Measurements from ENCODE around the gene CDH13.

The CDH13 gene

DNA sequence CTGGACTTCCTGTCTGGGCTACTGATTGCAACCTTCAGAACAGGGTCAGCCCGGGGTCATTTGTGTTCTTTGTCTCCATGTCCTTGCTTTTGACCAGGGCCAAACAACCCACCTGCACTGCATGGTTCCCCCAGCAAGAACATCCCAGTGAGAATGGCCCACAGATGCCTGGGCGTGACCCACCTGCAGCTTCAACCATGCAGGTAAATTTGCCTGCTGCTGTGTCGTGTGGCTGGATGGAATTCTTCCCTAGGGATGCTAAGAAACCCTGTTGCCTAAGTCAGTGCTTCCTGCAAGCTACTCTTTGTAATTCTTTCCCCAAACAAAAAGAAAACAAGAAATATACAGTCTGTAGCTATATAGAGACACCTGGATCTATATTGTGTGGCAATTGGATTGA lies 12.5 kb downstream of the CDH13 start:
- no peak for DNase-seq
- H3K4ac ChIP-seq (ENCODE audit: low read depth in 1 of 2, low read length in 2 of 2) = peak overlapping the region; percentile 3 to 55
- H3K14ac ChIP-seq (ENCODE audit: low read length in 2 of 2) = no peak overlapping the region
- H4K91ac ChIP-seq (ENCODE audit: low read length) = peak overlapping the region; percentile 87
- H4K8ac ChIP-seq (ENCODE audit: low read length) = peak overlapping the region; percentile 2
- no peak overlapping the region for H3K23ac ChIP-seq (ENCODE audit: low read length in 2 of 2)
- peak overlapping the region in 1 of 2 experiments; percentile 3 for H2BK12ac ChIP-seq (ENCODE audit: low read length in 2 of 2)
- no peaks in the 10 kb centered on the region for H3K27me3 ChIP-seq (ENCODE audit: control insufficient read depth in 1 of 2, insufficient read depth in 1 of 2, low read length in 2 of 2)
- no peak overlapping the region for H2BK5ac ChIP-seq (ENCODE audit: low read depth, low read length, poor library complexity, severe bottlenecking)
- peaks cover 21% of the 10 kb centered on the region for H3K79me1 ChIP-seq (replicated peaks; ENCODE audit: low read length, poor library complexity, severe bottlenecking)
- H2AK5ac ChIP-seq (ENCODE audit: low read length, severe bottlenecking) = peak overlapping the region; percentile 0
- H3K27ac ChIP-seq (ENCODE audit: low read length, poor library complexity, severe bottlenecking) = peak overlapping the region; percentile 78
- H3K9ac ChIP-seq (ENCODE audit: low read length) = no peak overlapping the region
- no peak overlapping the region for H3K4me2 ChIP-seq (ENCODE audit: low read length, poor library complexity, severe bottlenecking)
- H2BK120ac ChIP-seq (ENCODE audit: low read depth, low read length) = no peak overlapping the region
- H3K18ac ChIP-seq (ENCODE audit: low read depth in 1 of 2, low read length in 2 of 2) = peak overlapping the region; percentile 14 to 30
- H3K36me3 ChIP-seq (ENCODE audit: control insufficient read depth in 1 of 2, insufficient read depth in 2 of 2, low read depth in 1 of 2, low read length in 2 of 2) = no peaks in the 10 kb centered on the region
- peaks cover 22% of the 10 kb centered on the region for H3K4me1 ChIP-seq (ENCODE audit: control insufficient read depth, insufficient read depth, low read depth, low read length)
- WGBS = 77% methylated on average over 3 of the region's 3 CpGs
- H3K9me3 ChIP-seq (ENCODE audit: control insufficient read depth, low read length) = no peaks in the 10 kb centered on the region
- no peak overlapping the region for H2BK15ac ChIP-seq (ENCODE audit: low read depth, poor library complexity, severe bottlenecking)
- no peak overlapping the region for H3K4me3 ChIP-seq (ENCODE audit: insufficient read depth in 1 of 2, low read depth in 1 of 2, low read length in 2 of 2)
- no peak overlapping the region for H2AFZ ChIP-seq (ENCODE audit: low read depth, low read length)

GRCh38 chr16:82639666-82640336 lies 13.0 kb downstream of the CDH13 start:
- Histone ChIP-seq H3K27me3 (ENCODE audit: control insufficient read depth in 1 of 2, insufficient read depth in 1 of 2, low read length in 2 of 2) (no peaks in the 10 kb centered on the region), H3K27ac (ENCODE audit: low read length, poor library complexity, severe bottlenecking) (no peak overlapping the region), H3K14ac (ENCODE audit: low read length in 2 of 2) (no peak overlapping the region), H4K8ac (ENCODE audit: low read length) (no peak overlapping the region), H2AFZ (ENCODE audit: low read depth, low read length) (no peak overlapping the region), H2BK12ac (ENCODE audit: low read length in 2 of 2) (peak overlapping the region in 1 of 2 experiments; percentile 28), H2BK5ac (ENCODE audit: low read depth, low read length, poor library complexity, severe bottlenecking) (no peak overlapping the region), H4K91ac (ENCODE audit: low read length) (no peak overlapping the region), H3K4ac (ENCODE audit: low read depth in 1 of 2, low read length in 2 of 2) (no peak overlapping the region), H3K9me3 (ENCODE audit: control insufficient read depth, low read length) (no peaks in the 10 kb centered on the region), H2BK15ac (ENCODE audit: low read depth, poor library complexity, severe bottlenecking) (no peak overlapping the region), H3K9ac (ENCODE audit: low read length) (no peak overlapping the region), H3K36me3 (ENCODE audit: control insufficient read depth in 1 of 2, insufficient read depth in 2 of 2, low read depth in 1 of 2, low read length in 2 of 2) (no peaks in the 10 kb centered on the region), H3K4me2 (ENCODE audit: low read length, poor library complexity, severe bottlenecking) (no peak overlapping the region), H3K18ac (ENCODE audit: low read depth in 1 of 2, low read length in 2 of 2) (no peak overlapping the region), H3K4me3 (ENCODE audit: insufficient read depth in 1 of 2, low read depth in 1 of 2, low read length in 2 of 2) (no peak overlapping the region), H2AK5ac (ENCODE audit: low read length, severe bottlenecking) (no peak overlapping the region), H2BK120ac (ENCODE audit: low read depth, low read length) (peak overlapping the region; percentile 1), H3K23ac (ENCODE audit: low read length in 2 of 2) (no peak overlapping the region), H3K79me1 (replicated peaks; ENCODE audit: low read length, poor library complexity, severe bottlenecking) (peaks cover 24% of the 10 kb centered on the region), H3K4me1 (ENCODE audit: control insufficient read depth, insufficient read depth, low read depth, low read length) (peaks cover 19% of the 10 kb centered on the region)
- 4% methylated on average over 9 of the region's 9 CpGs for WGBS
- DNase-seq = peak; percentile 79

DNA sequence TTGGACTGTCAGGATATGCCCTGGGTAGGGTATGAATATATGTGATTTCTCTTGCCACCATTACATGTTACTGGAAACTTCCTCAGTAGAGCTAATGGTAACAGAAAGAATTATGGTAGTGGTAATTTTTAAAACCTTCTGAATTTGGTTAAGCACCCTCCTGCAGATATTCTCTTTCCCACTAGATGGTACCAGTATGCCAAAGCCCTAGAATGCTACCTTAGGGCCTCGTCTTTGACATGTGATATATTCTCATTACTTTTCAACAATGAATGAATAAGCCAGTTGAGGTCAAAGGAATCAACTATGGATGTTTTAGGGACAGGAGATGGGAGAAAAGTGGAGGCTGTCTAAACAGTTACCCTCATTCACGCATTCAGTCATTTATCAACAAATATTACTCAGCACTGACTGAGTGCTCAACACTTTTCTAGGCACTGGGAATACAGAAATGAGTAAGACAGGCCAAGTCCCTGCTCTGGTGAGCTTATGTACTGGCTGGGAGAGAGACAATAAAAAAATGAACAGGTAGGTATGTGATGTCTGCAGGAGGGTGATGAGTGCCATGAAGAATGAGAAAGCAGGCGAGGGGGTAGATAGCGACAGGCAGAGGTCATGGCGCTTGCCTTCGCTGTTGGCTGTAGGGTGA lies 14.7 kb downstream of the CDH13 start:
- H3K18ac ChIP-seq (ENCODE audit: low read depth in 1 of 2, low read length in 2 of 2) = peak overlapping the region; percentile 31 to 83
- no peak overlapping the region for H3K9ac ChIP-seq (ENCODE audit: low read length)
- peak overlapping the region; percentile 40 for H2AK5ac ChIP-seq (ENCODE audit: low read length, severe bottlenecking)
- no peaks in the 10 kb centered on the region for H3K27me3 ChIP-seq (ENCODE audit: control insufficient read depth in 1 of 2, insufficient read depth in 1 of 2, low read length in 2 of 2)
- H4K91ac ChIP-seq (ENCODE audit: low read length) = no peak overlapping the region
- no peak overlapping the region for H2AFZ ChIP-seq (ENCODE audit: low read depth, low read length)
- H3K36me3 ChIP-seq (ENCODE audit: control insufficient read depth in 1 of 2, insufficient read depth in 2 of 2, low read depth in 1 of 2, low read length in 2 of 2) = no peaks in the 10 kb centered on the region
- H3K14ac ChIP-seq (ENCODE audit: low read length in 2 of 2) = no peak overlapping the region
- no peaks in the 10 kb centered on the region for H3K9me3 ChIP-seq (ENCODE audit: control insufficient read depth, low read length)
- no peak overlapping the region for H3K23ac ChIP-seq (ENCODE audit: low read length in 2 of 2)
- H2BK120ac ChIP-seq (ENCODE audit: low read depth, low read length) = no peak overlapping the region
- peak overlapping the region in 1 of 2 experiments; percentile 66 for H3K4ac ChIP-seq (ENCODE audit: low read depth in 1 of 2, low read length in 2 of 2)
- no peak overlapping the region for H3K27ac ChIP-seq (ENCODE audit: low read length, poor library complexity, severe bottlenecking)
- no peak overlapping the region for H3K4me3 ChIP-seq (ENCODE audit: insufficient read depth in 1 of 2, low read depth in 1 of 2, low read length in 2 of 2)
- H4K8ac ChIP-seq (ENCODE audit: low read length) = no peak overlapping the region
- H2BK15ac ChIP-seq (ENCODE audit: low read depth, poor library complexity, severe bottlenecking) = no peak overlapping the region
- H2BK12ac ChIP-seq (ENCODE audit: low read length in 2 of 2) = peak overlapping the region; percentile 49 to 81
- peaks cover 11% of the 10 kb centered on the region for H3K4me1 ChIP-seq (ENCODE audit: control insufficient read depth, insufficient read depth, low read depth, low read length)
- WGBS = 86% methylated on average over 1 of the region's 6 CpGs
- H3K79me1 ChIP-seq (replicated peaks; ENCODE audit: low read length, poor library complexity, severe bottlenecking) = peaks cover 16% of the 10 kb centered on the region
- H2BK5ac ChIP-seq (ENCODE audit: low read depth, low read length, poor library complexity, severe bottlenecking) = no peak overlapping the region
- no peak overlapping the region for H3K4me2 ChIP-seq (ENCODE audit: low read length, poor library complexity, severe bottlenecking)
- DNase-seq = peak; percentile 29

DNA sequence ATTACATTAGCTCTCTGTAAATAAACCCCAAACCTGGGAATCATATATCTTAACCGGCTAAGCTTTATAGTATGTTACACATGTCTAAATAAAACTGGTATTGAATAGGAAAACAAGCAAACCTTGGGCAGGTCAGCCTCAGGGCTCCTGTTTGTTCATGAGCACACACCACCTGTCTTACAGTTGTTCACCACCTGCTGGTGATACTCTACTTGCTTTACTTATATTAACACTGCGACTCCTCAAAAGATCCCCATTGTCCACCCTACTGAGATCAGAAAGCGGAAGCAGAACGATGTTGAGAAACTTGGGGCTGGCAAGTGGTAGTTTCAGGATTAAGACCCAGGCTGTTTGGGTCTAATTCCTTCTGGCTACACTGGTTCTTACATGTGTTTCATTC lies 16.4 kb downstream of the CDH13 start:
- 100% methylated on average over 2 of the region's 4 CpGs for WGBS
- DNase-seq = no peak
- Histone ChIP-seq H3K14ac (ENCODE audit: low read length in 2 of 2) (no peak overlapping the region), H3K23ac (ENCODE audit: low read length in 2 of 2) (no peak overlapping the region), H3K79me1 (replicated peaks; ENCODE audit: low read length, poor library complexity, severe bottlenecking) (peaks cover 23% of the 10 kb centered on the region), H2BK5ac (ENCODE audit: low read depth, low read length, poor library complexity, severe bottlenecking) (no peak overlapping the region), H3K4me2 (ENCODE audit: low read length, poor library complexity, severe bottlenecking) (no peak overlapping the region), H2BK12ac (ENCODE audit: low read length in 2 of 2) (peak overlapping the region in 1 of 2 experiments; percentile 14), H3K4me1 (ENCODE audit: control insufficient read depth, insufficient read depth, low read depth, low read length) (peaks cover 9% of the 10 kb centered on the region), H2BK120ac (ENCODE audit: low read depth, low read length) (no peak overlapping the region), H3K9ac (ENCODE audit: low read length) (no peak overlapping the region), H2BK15ac (ENCODE audit: low read depth, poor library complexity, severe bottlenecking) (no peak overlapping the region), H3K27ac (ENCODE audit: low read length, poor library complexity, severe bottlenecking) (no peak overlapping the region), H3K4me3 (ENCODE audit: insufficient read depth in 1 of 2, low read depth in 1 of 2, low read length in 2 of 2) (no peak overlapping the region), H4K8ac (ENCODE audit: low read length) (no peak overlapping the region), H3K4ac (ENCODE audit: low read depth in 1 of 2, low read length in 2 of 2) (no peak overlapping the region), H2AFZ (ENCODE audit: low read depth, low read length) (no peak overlapping the region), H2AK5ac (ENCODE audit: low read length, severe bottlenecking) (no peak overlapping the region), H3K36me3 (ENCODE audit: control insufficient read depth in 1 of 2, insufficient read depth in 2 of 2, low read depth in 1 of 2, low read length in 2 of 2) (no peaks in the 10 kb centered on the region), H3K27me3 (ENCODE audit: control insufficient read depth in 1 of 2, insufficient read depth in 1 of 2, low read length in 2 of 2) (no peaks in the 10 kb centered on the region), H3K18ac (ENCODE audit: low read depth in 1 of 2, low read length in 2 of 2) (no peak overlapping the region), H4K91ac (ENCODE audit: low read length) (no peak overlapping the region), H3K9me3 (ENCODE audit: control insufficient read depth, low read length) (no peaks in the 10 kb centered on the region)
